Spleen (tissue), 7 donors: ENCODE measurements around the gene PTPRN2.

ENCODE experiments used
- CTCF ChIP-seq, 11 experiments: fragments of 200-600 bp in 7 of 11; fragments of 450-650 bp in 4 of 11; sonication (generic) in 4 of 11; IDR thresholded peaks in 8 of 11; conservative IDR thresholded peaks in 3 of 11; 1 replicate in 7 of 11; 2 replicates in 4 of 11; pipeline versions ENCODE4 v1.4.0 to v1.8.0; 2016 to 2021; ENCODE audit warnings: antibody characterized with exemption in 11 of 11, inconsistent platforms in 4 of 11, mild to moderate bottlenecking in 1 of 11
- POLR2A ChIP-seq, 3 donors: fragments of 450-650 bp; IDR thresholded peaks; one replicate each; pipeline ENCODE4 v1.5.1; 2017; ENCODE audit warnings: antibody characterized with exemption in 3 of 3, mild to moderate bottlenecking in 1 of 3
- POLR2AphosphoS5 ChIP-seq, 3 donors: sonication (generic); formaldehyde crosslinking; IDR thresholded peaks; one replicate each; pipeline ENCODE4 v1.5.1; 2017; ENCODE audit warnings: antibody characterized with exemption in 3 of 3
- donor health status: DM: no; HTN: no; CAD: no; lungs with moderate emphysema.
- donor health status: DM: no; HTN: no; CAD: no.
- donor health status: DM: no; HTN: no; CAD: no.

GRCh38 chr7:157575777-157576176, 1011.8 kb downstream of the PTPRN2 start:
- TF ChIP-seq POLR2AphosphoS5 (IDR thresholded peaks at IDR 0.05) (no peak), POLR2A (IDR thresholded peaks at IDR 0.05) (no peak), CTCF (IDR thresholded peaks at IDR 0.05 in 8 of 11, conservative IDR thresholded peaks at IDR 0.05 in 3 of 11) (no peak)
